D341Med (cell line): ENCODE data around the gene INCENP.

Experiments
- DNase-seq: peaks from one replicate; pipeline ENCODE4 v3.0.0; 2012; ENCODE audit warnings: low spot score

Gene INCENP

DNA sequence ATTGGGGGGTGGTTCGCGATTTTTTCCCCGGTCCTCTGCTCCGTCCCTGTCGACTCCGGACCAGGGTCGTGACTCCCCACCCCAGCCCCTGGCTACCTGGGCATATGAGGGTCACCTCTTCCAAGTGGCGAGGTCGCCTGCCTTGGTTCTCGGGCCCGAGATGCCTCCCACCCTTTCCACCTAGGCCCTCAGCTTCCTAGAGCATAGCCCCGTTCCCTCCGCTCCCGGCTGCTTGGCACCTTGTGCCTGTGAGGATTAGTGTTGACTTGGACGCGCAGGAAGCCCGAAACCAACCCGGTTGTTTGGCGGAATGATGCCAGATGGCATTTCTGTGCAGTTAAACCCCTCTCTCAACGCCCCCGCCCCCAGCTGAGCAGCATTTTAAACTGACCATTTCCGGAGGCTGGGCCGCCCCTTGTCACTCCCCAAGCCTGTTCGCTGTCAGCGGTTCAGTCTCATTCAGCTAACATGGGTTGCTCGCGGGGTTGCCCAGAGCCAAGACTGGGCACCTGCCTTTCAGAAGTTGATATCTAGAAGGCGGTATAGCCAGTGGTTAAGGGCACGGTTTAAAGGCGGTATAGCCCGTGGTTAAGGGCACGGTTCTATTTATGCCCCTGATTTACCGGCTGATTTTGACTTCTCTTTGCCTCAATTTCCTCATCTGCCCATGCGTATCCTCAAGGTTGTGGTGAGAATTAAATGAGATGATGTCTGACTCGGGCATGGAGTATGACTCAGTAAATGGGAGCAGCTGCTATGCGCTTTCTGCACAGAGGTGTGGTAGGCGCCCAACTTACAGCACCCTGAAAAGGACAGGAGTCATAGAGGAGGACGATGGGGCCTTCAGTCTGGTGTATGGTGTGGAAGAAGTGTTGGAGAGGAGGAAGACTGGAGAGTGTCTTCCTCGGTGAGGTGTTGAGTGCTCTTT, 639 bp downstream of the INCENP start:
- DNase-seq: peak; percentile 62

DNA sequence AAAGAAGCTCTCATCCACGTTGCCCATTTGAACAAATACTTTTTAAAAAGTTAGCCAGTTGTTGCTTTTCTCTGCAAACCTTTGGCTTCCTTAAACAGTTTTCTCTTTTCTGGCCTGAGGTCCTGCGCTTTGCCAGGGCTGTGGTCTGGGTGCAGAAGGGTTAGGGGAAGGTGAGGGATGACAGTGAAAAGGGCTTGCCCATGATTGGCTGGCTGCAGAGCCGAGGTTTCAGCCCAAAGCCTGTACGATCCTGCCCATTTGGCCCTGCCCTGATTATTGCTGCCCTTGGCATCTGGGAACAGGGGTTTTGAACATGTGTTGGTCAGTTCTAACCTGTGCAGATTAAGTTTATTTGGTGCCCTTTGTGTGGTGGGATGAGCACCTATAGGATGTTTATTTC, 1.5 kb downstream of the INCENP start:
- no peak for DNase-seq

DNA sequence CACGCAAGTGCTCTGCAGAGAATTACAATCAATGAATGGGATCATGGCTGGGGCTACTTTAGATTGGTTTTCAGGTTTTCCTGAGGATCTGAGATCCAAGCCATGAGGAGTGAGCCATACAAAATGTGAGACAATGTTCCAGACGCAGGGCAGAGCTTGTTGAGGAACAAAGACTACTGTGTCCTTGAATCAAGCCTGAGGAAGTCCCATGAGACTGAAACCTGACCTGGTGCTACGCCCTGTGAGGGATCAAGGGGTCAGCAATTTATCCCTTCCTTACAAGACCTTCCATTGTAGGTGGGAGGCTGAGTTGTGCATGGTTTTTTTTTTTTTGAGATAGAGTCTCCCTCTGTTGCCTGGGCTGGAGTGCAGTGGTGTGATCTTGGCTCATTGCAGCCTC, 2.1 kb downstream of the INCENP start:
- no peak for DNase-seq

DNA sequence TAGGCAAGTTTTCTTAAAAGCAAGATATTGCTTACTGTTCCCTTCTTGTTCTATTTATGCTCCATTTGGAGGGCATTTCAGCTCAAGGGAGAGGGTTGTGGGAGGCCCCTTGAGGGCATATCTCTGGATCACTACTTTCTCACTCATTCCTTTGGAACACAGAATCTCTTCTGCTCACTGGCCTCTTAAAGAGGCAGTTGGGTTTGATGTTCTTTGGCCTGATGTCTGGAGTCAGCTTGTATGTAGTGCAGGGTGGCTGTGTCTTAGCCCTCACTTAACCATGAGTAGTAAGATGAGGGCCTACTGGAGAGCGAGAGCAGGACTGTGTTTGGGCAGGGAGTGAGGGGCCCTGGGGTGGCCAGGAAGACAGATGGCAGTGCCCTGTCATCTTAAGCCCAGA, 3.6 kb downstream of the INCENP start:
- DNase-seq: no peak

GRCh38 chr11:62127941-62128770, 4.3 kb downstream of the INCENP start:
- DNase-seq: no peak

GRCh38 chr11:62128835-62129234, 5.0 kb downstream of the INCENP start:
- DNase-seq: no peak

DNA sequence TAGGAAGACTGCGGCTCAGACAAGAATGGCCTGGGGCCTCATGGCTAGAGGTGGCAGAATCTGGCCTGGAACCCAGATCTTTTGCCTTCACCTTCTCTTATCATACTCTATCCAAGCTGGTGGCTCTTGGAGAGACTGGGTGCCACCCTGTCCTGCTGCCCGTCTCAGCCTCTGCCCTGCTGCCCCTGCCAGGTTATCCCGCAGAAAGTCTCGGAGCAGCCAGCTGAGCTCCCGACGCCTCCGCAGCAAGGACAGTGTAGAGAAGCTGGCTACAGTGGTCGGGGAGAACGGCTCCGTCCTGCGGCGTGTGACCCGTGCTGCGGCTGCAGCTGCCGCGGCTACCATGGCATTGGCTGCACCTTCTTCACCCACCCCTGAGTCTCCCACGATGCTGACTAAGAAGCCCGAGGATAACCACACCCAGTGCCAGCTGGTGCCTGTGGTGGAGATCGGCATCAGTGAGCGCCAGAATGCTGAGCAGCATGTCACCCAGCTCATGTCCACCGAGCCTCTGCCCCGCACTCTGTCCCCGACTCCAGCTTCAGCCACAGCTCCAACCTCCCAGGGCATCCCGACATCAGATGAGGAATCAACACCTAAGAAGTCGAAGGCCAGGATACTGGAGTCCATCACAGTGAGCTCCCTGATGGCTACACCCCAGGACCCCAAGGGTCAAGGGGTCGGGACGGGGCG, 5.9 kb downstream of the INCENP start:
- DNase-seq: no peak

- no peak for DNase-seq
Measured at GRCh38 chr11:62130283-62131169, 6.7 kb downstream of the INCENP start.

DNA sequence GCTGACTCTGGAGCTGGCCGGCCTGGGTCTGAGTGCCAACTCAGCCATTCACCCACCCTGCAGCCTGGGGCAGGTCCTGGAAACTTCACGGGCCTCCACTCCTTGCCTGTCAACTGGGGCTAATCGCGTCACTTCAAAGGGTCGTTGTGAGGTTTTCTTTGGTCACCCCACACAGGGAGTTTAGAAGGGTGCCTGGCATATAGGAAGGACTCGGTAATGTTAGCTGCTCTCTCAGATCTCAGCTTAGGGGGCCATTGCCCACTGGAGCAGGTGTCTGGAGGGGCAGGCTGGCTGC, 7.3 kb downstream of the INCENP start:
- no peak for DNase-seq

DNA sequence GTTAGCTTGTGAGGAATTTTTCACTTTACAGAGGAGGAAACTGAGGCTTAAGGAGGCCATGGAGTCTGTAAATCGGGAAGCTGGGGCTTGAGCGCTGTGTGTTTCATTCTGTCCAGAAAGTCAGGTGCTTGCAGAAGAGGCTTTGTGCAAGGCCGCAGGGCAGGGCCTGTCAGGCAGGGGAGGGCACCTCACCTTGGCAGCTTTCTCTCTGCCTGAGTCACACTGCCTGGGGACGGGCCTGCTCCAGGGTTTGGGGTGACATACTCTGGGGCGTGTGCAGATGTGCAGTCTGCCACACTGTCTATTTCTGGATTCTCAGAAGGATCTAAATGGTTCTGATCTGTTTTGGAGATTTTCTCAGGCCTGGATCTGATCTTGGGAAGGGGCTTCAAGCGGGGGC, 8.4 kb downstream of the INCENP start:
- DNase-seq: peak; percentile 12

DNA sequence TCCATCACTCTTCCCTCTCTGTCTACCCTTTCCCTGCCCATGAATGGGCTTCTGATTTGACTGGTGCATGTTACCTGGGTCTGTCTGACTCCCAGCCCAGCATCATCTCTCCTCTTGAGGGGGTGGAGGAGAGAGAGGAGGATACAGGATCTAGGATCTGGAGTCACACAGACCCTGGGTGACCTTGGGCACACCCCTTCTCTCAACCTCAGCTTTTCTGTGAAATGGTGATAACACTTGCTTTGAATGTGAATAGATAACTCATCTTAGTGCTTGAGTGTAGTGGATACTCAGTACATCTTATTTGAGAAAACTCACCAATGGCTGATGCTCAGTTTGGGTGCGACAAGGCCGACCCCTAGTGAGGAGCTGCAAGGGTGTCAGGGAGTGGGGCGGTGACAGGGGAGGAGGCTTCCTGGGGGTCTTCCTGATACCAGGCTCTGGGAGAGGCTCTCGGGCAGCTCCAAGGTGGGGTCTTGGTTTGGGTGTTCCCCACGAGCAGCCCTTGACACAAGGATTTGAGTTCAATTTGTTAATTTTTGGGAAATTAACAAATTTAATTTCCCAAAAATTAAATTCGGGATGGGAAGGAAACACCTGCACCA, 9.0 kb downstream of the INCENP start:
- DNase-seq: peak; percentile 10

DNA sequence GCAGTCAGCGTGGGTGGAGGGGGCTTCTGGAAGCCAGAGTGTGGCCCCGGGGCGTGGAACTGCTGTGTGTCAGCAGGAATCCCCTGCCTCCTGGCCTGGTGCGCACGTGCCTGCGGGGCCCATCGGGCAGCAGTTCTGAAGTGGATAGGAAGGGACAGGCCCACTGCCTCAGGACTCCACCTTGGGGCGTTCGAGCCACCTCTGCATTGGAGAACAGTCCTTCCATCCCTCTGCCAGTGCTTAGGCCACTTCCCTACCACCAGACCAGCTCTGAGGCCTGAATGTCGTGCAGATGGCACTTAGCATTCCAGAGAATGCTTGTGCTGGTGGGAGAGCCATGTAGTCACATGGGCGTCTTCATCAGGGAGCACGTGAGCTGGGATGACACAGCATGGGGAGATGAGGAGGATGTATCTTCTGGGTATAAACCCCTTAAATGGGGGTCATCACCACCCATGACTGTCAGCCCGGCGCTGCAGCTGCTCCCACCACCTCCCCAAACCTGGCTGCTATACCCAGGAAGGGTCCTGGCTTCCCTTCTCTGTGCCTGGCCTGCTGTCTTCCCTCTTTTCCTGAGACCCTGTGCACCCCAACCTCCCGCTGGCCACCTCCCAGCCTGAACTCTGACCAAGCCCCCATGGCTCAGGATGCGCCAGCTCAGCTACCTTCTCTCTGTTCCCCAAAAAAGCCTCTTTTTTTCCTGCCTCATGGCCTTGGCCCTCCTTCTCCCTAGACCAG, 9.7 kb downstream of the INCENP start:
- DNase-seq: peak; percentile 16

GRCh38 chr11:62137276-62137861, 13.6 kb downstream of the INCENP start:
- DNase-seq: no peak

GRCh38 chr11:62137881-62138629, 14.2 kb downstream of the INCENP start:
- DNase-seq: no peak

GRCh38 chr11:62138630-62139425, 15.0 kb downstream of the INCENP start:
- no peak for DNase-seq

GRCh38 chr11:62139526-62140303, 15.9 kb downstream of the INCENP start:
- no peak for DNase-seq

DNA sequence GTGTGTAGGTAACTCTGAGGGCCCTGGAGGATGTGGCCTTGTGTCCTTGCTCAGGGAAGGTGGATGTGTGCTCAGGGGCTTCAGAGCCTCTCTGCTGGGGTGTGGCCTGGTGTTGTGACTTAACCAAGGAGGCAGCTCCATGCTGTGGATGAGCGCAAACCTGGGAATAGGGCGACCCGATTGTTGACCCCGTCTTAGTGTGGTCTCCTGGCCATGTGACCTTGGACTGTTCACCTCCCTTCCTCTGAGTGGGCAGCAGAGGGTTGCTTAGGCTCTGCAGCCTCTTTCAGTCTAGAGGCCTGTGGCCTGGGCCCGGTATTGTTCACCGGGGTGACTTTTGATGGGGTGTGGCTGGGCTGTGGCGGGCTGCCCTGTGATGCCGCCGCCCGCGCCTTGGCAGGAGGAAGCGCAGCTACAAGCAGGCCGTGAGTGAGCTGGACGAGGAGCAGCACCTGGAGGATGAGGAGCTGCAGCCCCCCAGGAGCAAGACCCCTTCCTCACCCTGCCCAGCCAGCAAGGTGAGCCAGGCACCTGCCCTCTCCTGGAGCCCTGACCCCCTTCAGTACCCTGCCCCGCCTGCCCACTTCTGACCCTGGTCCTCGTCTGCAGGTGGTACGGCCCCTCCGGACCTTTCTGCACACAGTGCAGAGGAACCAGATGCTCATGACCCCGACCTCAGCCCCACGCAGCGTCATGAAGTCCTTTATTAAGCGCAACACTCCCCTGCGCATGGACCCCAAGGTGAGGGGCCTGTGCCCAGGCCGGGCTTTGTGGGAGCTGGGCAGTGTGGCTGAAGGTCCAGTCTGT, 16.7 kb downstream of the INCENP start:
- peak; percentile 18 for DNase-seq
